Measurements from ENCODE around the gene CTNNA3.

DNA sequence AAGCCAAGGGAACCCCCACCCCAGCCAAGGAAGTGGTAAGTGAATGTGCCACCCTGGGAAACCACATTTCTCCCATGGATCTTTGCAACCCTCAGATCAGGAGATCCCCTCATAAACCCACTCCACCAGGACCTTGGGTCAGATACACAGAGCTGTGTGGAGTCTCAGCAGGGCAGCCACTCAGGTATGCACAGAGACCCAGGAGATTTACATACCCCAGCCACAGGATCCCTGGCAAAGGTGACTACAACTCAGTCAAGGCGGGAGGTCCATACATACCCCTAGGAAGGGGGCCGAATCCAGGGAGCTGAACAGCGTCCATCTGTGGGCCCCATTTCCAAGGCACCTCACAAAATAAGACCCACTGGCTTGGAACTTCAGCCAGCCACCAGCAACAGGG is 293.4 kb downstream of the CTNNA3 start:
- TF ChIP-seq, protein P1, sequence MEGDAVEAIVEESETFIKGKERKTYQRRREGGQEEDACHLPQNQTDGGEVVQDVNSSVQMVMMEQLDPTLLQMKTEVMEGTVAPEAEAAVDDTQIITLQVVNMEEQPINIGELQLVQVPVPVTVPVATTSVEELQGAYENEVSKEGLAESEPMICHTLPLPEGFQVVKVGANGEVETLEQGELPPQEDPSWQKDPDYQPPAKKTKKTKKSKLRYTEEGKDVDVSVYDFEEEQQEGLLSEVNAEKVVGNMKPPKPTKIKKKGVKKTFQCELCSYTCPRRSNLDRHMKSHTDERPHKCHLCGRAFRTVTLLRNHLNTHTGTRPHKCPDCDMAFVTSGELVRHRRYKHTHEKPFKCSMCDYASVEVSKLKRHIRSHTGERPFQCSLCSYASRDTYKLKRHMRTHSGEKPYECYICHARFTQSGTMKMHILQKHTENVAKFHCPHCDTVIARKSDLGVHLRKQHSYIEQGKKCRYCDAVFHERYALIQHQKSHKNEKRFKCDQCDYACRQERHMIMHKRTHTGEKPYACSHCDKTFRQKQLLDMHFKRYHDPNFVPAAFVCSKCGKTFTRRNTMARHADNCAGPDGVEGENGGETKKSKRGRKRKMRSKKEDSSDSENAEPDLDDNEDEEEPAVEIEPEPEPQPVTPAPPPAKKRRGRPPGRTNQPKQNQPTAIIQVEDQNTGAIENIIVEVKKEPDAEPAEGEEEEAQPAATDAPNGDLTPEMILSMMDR (IDR thresholded peaks at IDR 0.05; ENCODE audit: poor library complexity, severe bottlenecking) = no peak
- TF ChIP-seq POLR2AphosphoS5 (IDR thresholded peaks at IDR 0.05) = no peak
- no peak for TF ChIP-seq EZH2 (IDR thresholded peaks at IDR 0.05; ENCODE audit: borderline replicate concordance, insufficient read depth, low read length, poor library complexity, severe bottlenecking)
- TF ChIP-seq EP300 (conservative IDR thresholded peaks at IDR 0.05; ENCODE audit: poor library complexity, severe bottlenecking) = no peak
- no peak for TF ChIP-seq MXI1 (conservative IDR thresholded peaks at IDR 0.05; ENCODE audit: poor library complexity, severe bottlenecking)
- no peak for TF ChIP-seq REST (IDR thresholded peaks at IDR 0.05; ENCODE audit: borderline replicate concordance)
- TF ChIP-seq RAD21 (conservative IDR thresholded peaks at IDR 0.05) = no peak
